HFF-Myc (cell line): Measurements from ENCODE around the gene ALAS1.

Experiments used
- DNase-seq: peaks from one replicate; pipeline ENCODE4 v3.0.0-alpha.2; 2011; ENCODE audit warnings: low read depth; ENCODE audit errors: extremely low read depth
- H3K4me3 ChIP-seq: replicated peaks from 2 replicates; pipeline ENCODE4 v1.5.1; 2011; ENCODE audit warnings: low read depth, mild to moderate bottlenecking, control low read depth, low read length
- TF ChIP-seq, protein P1 (sequence below): IDR thresholded peaks from 2 replicates; pipeline ENCODE4 v1.5.1; 2012; ENCODE audit warnings: mild to moderate bottlenecking, low read depth, low read length, control low read depth; ENCODE audit errors: missing control alignments

Gene ALAS1

GRCh38 chr3:52208556-52208955 is 10.6 kb downstream of the ALAS1 start:
- TF ChIP-seq, protein P1, sequence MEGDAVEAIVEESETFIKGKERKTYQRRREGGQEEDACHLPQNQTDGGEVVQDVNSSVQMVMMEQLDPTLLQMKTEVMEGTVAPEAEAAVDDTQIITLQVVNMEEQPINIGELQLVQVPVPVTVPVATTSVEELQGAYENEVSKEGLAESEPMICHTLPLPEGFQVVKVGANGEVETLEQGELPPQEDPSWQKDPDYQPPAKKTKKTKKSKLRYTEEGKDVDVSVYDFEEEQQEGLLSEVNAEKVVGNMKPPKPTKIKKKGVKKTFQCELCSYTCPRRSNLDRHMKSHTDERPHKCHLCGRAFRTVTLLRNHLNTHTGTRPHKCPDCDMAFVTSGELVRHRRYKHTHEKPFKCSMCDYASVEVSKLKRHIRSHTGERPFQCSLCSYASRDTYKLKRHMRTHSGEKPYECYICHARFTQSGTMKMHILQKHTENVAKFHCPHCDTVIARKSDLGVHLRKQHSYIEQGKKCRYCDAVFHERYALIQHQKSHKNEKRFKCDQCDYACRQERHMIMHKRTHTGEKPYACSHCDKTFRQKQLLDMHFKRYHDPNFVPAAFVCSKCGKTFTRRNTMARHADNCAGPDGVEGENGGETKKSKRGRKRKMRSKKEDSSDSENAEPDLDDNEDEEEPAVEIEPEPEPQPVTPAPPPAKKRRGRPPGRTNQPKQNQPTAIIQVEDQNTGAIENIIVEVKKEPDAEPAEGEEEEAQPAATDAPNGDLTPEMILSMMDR: no peak
- no peak for DNase-seq
- no peak overlapping the region for H3K4me3 ChIP-seq

- TF ChIP-seq, protein P1: no peak
- no peak for DNase-seq
- H3K4me3 ChIP-seq: no peak overlapping the region
Observed at GRCh38 chr3:52210037-52210436, 12.1 kb downstream of the ALAS1 start.

GRCh38 chr3:52210550-52211046 is 12.6 kb downstream of the ALAS1 start:
- DNase-seq: no peak
- H3K4me3 ChIP-seq: no peak overlapping the region
- TF ChIP-seq, protein P1: no peak

- H3K4me3 ChIP-seq: no peak overlapping the region
- DNase-seq: no peak
- TF ChIP-seq, protein P1: no peak
Observed at GRCh38 chr3:52211268-52211891, 13.4 kb downstream of the ALAS1 start.

DNA sequence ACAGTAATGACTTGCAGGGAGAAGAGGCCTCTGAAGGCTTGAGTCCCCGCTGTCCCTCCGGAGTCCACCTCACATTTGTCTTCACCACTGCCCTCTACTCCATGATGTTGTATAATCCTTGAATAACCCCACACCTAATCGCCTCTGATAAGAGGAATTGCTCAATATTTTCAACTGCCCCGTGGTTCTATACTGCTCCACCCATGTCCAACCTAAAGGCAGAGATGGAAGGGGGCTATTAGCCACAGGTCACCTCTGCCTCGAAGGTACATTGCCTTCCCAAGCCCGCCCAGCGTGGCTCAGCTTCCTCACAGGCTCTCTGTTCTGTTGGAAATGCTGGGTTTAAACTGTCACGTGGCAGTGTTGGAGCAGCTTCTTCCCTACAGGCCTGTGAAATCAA is 15.0 kb downstream of the ALAS1 start:
- TF ChIP-seq, protein P1: no peak
- H3K4me3 ChIP-seq: no peak overlapping the region
- DNase-seq: no peak

- no peak for DNase-seq
- H3K4me3 ChIP-seq: no peak overlapping the region
- TF ChIP-seq, protein P1: no peak
Observed at GRCh38 chr3:52213901-52214300, 15.9 kb downstream of the ALAS1 start.

DNA sequence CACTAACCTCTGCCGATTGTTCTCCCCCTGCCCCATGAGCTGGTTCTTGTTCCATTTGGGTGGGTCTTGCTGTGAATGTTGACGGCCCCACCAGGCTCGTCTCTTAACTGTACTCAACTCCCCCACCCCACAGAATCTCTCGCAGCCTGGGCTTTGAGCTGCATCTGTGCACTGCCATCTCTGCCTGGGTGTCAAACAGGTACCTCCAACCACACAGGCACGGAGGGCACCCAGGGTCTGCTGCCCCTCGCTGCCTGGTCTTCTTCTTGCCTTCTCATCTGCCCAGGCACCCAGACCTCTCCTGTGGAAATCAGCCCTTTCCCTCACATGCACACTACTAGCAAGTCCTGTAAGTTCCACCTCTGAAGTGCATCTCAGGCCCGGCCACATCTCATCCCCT is 17.4 kb downstream of the ALAS1 start:
- TF ChIP-seq, protein P1: no peak
- H3K4me3 ChIP-seq: no peak overlapping the region
- DNase-seq: no peak
